Heart right ventricle (tissue), 16 donors: Measurements from ENCODE around the gene VPS52. TPM values are rescaled to one million over a fixed set of nuclear protein-coding genes. Genes with fewer than 3 reads are reported as not detected.

Experiments
- ATAC-seq, 8 donors: fragments of 200-7000 bp; cut with Tn5 transposase; one replicate each; pipeline ENCODE4 v1.9.1; 2020; ENCODE audit warnings: mild to moderate bottlenecking in 8 of 8, moderate library complexity in 8 of 8, moderate number of reproducible peaks in 1 of 8
- DNase-seq, 2 donors: peaks; one replicate each; pipeline ENCODE4 v3.0.0-alpha.2; 2020
- H3K27ac ChIP-seq, 10 donors: fragments of 200-600 bp; sonication (generic) in 2 of 10; one replicate each; pipeline versions ENCODE4 v1.5.0 to v1.8.0; 2020 to 2022; ENCODE audit warnings: mild to moderate bottlenecking in 3 of 10
- H3K27me3 ChIP-seq, 7 donors: fragments of 200-600 bp; one replicate each; pipeline ENCODE4 v1.8.0; 2021 to 2022; ENCODE audit warnings: mild to moderate bottlenecking in 2 of 7
- H3K36me3 ChIP-seq, 9 donors: fragments of 200-600 bp; sonication (generic) in 1 of 9; one replicate each; pipeline versions ENCODE4 v1.5.0 to v1.8.0; 2020 to 2022; ENCODE audit warnings: mild to moderate bottlenecking in 2 of 9
- H3K4me1 ChIP-seq, 9 donors: fragments of 200-600 bp; sonication (generic) in 1 of 9; one replicate each; pipeline versions ENCODE4 v1.5.0 to v1.8.0; 2020 to 2022; ENCODE audit warnings: mild to moderate bottlenecking in 4 of 9
- H3K4me3 ChIP-seq, 10 donors: fragments of 200-600 bp; sonication (generic) in 2 of 10; one replicate each; pipeline versions ENCODE4 v1.5.0 to v1.8.0; 2020 to 2022; ENCODE audit warnings: mild to moderate bottlenecking in 7 of 10, moderate library complexity in 2 of 10
- H3K9me3 ChIP-seq, 11 donors: fragments of 200-600 bp in 10 of 11; sonication (generic) in 2 of 11; one replicate each; pipeline versions ENCODE4 v1.5.0 to v1.8.0; 2013 to 2022; ENCODE audit warnings: mild to moderate bottlenecking in 2 of 11, control low read depth in 1 of 11, moderate library complexity in 1 of 11
- WGBS, 2 donors: extraction: QIAGEN DNeasy Blood & Tissue Kit; methylation state at CpG; one replicate each; pipeline ENCODE4 v1.1.7; 2013; ENCODE audit warnings: inconsistent platforms in 1 of 2; 5-methylcytosine and 5-hydroxymethylcytosine counted together
- intact Hi-C, 10 donors: fragments of 100-400 bp; cut with DNase I; formaldehyde crosslinking; loops; one replicate each; pipeline versions ENCODE4 v1.11.1 to v1.14.2; 2022
- polyA plus RNA-seq, 2 donors: library from polyadenylated mRNA; stranded (reverse); fragments of 200-250 nt; gene quantifications; one replicate each; pipeline ENCODE4 v1.2.3, GENCODE V29; 2013
- total RNA-seq, 10 donors: library from RNA; stranded (reverse); fragmentation: NEBNext Ultra II Directional in 3 of 10; extraction: Animal tissue kit (Norgen Biotek cat#: 25700) in 3 of 10; gene quantifications; one replicate each; pipeline versions ENCODE4 v1.2.1 to v1.2.4, GENCODE V29; 2021 to 2023
- TF ChIP-seq, protein P1 (sequence below), 9 donors: fragments of 200-600 bp; sonication (generic) in 2 of 9; IDR thresholded peaks; one replicate each; pipeline versions ENCODE4 v1.5.0 to v1.8.0; 2021 to 2022; ENCODE audit warnings: antibody characterized with exemption in 9 of 9, mild to moderate bottlenecking in 5 of 9, moderate library complexity in 1 of 9
- donor health status: Arrhythmogenic right ventricular cardiomyopathy.
- donor health status: ischemic (EF 13 %, LVEDD 7.1; RV severe dilation, severe dysfunction).
- donor health status: healthy with polysubstance abuse.
- donor health status: DM: no; HTN: yes; CAD: no.
- donor health status: DM: no; HTN: no; CAD: no.
- donor health status: ischemic (EF 25% LVEDD 6.9; RV normal size, moderate dysfunction).
- donor health status: ischemic (EF 25% LVEDD 5.7; RV mildly dilated, moderate dysfunction).
- donor health status: healthy.
- donor health status: DM: yes; HTN: yes; CAD: no.
- donor health status: Ischemic cardiomyopathy.
- donor health status: ischemic (EF 35%, LVEDD 5.7; RV mildly dilated, moderate dysfunction).
- donor health status: nonischemic (EF 11% LVEDD 7.7; RV severe dilation, severe dysfunction).
- donor health status: DM: yes; HTN: yes; CAD: no.
- donor health status: PGD.
- donor health status: ischemic (EF 29% LVEDD 5.4; RV normal size, mild dysfunction).
- donor health status: nonischemic (EF 23%, LVEDD 6.1; RV moderate dilation, normal function).

The VPS52 gene
- total and polyA plus RNA-seq, 12 donors, result 25.2 to 45.7 (median 35.9) TPM

DNA sequence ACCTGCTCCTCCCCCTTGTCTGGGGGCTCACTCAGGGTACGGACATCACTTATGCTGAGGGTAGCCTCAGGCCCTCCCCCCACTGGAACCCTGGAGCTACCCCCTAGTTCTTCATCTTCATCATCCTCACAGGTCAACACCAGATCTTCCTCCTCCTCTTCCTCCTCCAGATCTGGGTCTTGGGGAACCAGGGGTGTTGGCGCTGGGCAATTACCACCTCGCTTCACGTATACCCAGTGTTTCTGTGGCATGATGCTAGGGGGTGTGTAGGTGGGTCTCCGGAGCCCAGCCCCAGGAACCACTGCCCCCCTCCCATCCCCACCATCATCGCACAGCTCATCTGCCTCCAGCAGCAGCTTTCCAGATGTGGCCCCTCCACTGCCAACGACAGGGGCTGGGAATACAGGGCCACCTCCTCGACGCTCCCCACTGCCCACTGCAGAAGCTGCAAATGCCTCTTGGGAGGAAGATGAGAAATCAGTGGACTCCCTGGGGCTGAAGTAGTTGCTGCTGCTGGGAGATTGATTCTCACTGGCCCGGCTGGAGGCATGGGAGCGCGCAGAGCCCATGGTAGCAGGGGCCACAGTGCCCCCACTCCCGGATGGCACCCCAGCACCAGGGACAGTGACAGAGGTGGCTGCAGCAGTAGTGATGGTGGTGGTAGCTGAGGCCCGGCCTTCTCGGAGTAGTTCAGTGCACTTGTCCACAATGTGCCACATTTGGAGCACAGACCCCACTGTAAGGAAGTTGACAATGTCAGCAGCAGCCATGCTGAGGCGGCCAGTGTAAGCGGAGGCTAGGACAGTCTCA is 44.3 kb upstream of the VPS52 start:
- no peak for ATAC-seq
- Histone ChIP-seq H3K27me3 (no peaks in the 10 kb centered on the region), H3K27ac (peak overlapping the region in 6 of 10 donors; percentile 21 to 99 (median 86)), H3K36me3 (peaks cover 0 to 46% (median 18%) of the 10 kb centered on the region in 9 donors), H3K4me3 (no peak overlapping the region), H3K4me1 (peaks cover 13 to 75% (median 66%) of the 10 kb centered on the region in 9 donors), H3K9me3 (no peaks in the 10 kb centered on the region)
- DNase-seq, result no peak
- intact Hi-C loops, result loop anchor here in 5 of 10 donors (2.0 to 10.0 kb wide), 3 partner anchors 17 to 99 kb away; partner anchors contain the start of genes CUTA (in 2 of the 5), PHF1 (in 2 of the 5), RGL2 (in 2 of the 5) and RPS18 (in 1 of the 5)
- TF ChIP-seq, protein P1, sequence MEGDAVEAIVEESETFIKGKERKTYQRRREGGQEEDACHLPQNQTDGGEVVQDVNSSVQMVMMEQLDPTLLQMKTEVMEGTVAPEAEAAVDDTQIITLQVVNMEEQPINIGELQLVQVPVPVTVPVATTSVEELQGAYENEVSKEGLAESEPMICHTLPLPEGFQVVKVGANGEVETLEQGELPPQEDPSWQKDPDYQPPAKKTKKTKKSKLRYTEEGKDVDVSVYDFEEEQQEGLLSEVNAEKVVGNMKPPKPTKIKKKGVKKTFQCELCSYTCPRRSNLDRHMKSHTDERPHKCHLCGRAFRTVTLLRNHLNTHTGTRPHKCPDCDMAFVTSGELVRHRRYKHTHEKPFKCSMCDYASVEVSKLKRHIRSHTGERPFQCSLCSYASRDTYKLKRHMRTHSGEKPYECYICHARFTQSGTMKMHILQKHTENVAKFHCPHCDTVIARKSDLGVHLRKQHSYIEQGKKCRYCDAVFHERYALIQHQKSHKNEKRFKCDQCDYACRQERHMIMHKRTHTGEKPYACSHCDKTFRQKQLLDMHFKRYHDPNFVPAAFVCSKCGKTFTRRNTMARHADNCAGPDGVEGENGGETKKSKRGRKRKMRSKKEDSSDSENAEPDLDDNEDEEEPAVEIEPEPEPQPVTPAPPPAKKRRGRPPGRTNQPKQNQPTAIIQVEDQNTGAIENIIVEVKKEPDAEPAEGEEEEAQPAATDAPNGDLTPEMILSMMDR (IDR thresholded peaks at IDR 0.05), result no peak
- WGBS, 2 donors, result 86 to 89% methylated on average over 17 of the region's 17 CpGs

DNA sequence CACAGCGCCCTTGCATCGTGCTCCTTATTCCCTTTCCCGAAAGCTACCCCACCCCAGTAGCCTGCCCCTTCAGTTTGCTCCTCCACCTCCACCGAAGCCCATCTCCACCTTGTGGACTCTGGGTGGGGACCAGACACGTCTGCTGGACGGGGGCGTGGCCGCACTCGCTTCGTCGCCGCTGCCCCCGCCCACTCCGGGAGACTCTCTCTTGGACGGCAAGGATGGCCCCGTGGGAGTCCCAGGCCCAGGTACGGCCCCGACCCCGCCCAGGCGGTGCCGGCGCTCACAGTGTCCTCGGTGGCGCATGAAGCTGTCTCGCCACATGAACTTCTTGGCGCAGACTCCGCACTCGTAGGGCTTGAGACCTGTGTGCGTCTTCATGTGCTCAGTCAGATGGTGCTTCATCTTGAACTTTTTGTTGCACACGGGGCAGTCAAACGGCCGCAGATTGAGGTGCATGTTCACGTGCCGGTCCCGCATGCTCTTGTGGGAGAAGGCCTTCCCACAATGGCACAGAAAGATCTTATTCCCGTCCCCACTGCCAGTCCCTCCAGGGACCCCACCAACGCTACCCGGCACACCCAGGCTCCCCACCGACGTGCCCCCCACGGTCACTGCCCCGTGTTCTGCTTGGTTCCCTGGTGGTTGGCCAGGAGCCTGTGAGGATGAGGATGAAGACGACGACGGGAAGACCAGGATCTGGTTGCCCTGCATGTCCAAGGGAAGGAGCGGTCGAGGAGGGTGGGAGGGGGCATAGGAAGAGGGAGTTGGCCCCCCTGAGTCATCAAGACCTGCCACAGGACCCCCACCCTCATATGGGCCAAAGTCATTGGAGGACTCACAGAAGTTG is 43.5 kb upstream of the VPS52 start:
- TF ChIP-seq, protein P1 (IDR thresholded peaks at IDR 0.05), result peak in 1 of 9 donors; percentile 10
- intact Hi-C loops, result loop anchor here in 2 of 10 donors (10.0 kb wide), 1 partner anchor 100 kb away; the partner anchor contains the start of genes CUTA (in 2 of the 2) and PHF1 (in 2 of the 2)
- Histone ChIP-seq H3K27me3 (no peaks in the 10 kb centered on the region), H3K9me3 (no peaks in the 10 kb centered on the region), H3K27ac (peak overlapping the region; percentile 93 to 100 (median 98)), H3K4me3 (peak overlapping the region in 9 of 10 donors; percentile 78 to 99 (median 92)), H3K4me1 (peaks cover 12 to 73% (median 59%) of the 10 kb centered on the region in 9 donors), H3K36me3 (peaks cover 0 to 46% (median 24%) of the 10 kb centered on the region in 9 donors)
- WGBS, 2 donors, result 37% methylated on average over 47 of the region's 47 CpGs
- DNase-seq (peak; percentile 54 to 59), ATAC-seq (peak in 2 of 8 donors; percentile 0 to 3)

DNA sequence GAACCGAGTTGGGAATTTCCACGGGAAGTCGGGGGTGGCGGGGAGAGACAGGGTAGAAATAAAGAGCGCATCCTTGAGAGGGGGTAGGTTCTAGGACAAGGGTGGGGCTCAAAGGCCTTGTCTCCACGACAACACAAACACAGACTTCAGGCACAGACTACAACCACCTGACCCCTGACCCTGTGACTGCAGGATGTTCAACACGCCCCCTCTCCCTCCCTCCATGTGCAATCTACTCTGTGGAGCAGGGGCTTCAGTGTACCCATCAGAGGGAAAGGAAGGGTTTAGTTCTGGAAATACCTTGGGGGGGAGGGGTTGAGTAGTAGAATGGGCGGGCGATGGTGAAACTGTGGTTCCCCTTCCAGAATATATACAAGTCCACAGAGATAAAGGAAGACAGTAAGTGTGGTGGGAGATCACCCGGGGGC is 42.9 kb upstream of the VPS52 start:
- peaks cover 12 to 66% (median 54%) of the 10 kb centered on the region in 9 donors for H3K4me1 ChIP-seq
- H3K4me3 ChIP-seq, result peak overlapping the region; percentile 78 to 99 (median 90)
- peak overlapping the region; percentile 93 to 100 (median 98) for H3K27ac ChIP-seq
- 4 to 5% methylated on average over 10 of the region's 10 CpGs for WGBS, 2 donors
- H3K27me3 ChIP-seq, result no peaks in the 10 kb centered on the region
- no peaks in the 10 kb centered on the region for H3K9me3 ChIP-seq
- TF ChIP-seq, protein P1 (IDR thresholded peaks at IDR 0.05), result no peak
- H3K36me3 ChIP-seq, result peaks cover 0 to 46% (median 18%) of the 10 kb centered on the region in 9 donors
- ATAC-seq (peak; percentile 4 to 62 (median 40)), DNase-seq (peak; percentile 55 to 89)
- intact Hi-C loops, result loop anchor here in 2 of 10 donors (10.0 kb wide), 1 partner anchor 100 kb away; the partner anchor contains the start of genes CUTA (in 2 of the 2) and PHF1 (in 2 of the 2)
